ENCODE results near the gene SBSN. TPM values are rescaled to one million over a fixed set of nuclear protein-coding genes. Genes with fewer than 3 reads are reported as not detected.

The SBSN gene
- total RNA-seq, 1 donor from 2014 or later: 2.2 TPM

Other genes with a start within 250 kb of the SBSN start
- gene HAMP, start 245.8 kb downstream of the SBSN start, total RNA-seq (ENCODE audit: insufficient read depth, low replicate concordance): 1.2 TPM
- gene MAG, start 236.2 kb downstream of the SBSN start, total RNA-seq (ENCODE audit: insufficient read depth, low replicate concordance): not detected
- gene CD22, start 199.1 kb downstream of the SBSN start, total RNA-seq (ENCODE audit: insufficient read depth, low replicate concordance): 13.0 TPM
- 0.48 TPM for gene FFAR1, start 180.4 kb downstream of the SBSN start, total RNA-seq (ENCODE audit: insufficient read depth, low replicate concordance)
- gene FFAR3, start 169.9 kb downstream of the SBSN start, total RNA-seq (ENCODE audit: insufficient read depth, low replicate concordance): 7.0 TPM
- gene GPR42, start 157.2 kb downstream of the SBSN start, total RNA-seq (ENCODE audit: insufficient read depth, low replicate concordance): not detected
- 0.72 TPM for gene FFAR2, start 80.1 kb downstream of the SBSN start, total RNA-seq (ENCODE audit: insufficient read depth, low replicate concordance)
- 56.1 TPM for gene KRTDAP, start 37.8 kb downstream of the SBSN start, total RNA-seq (ENCODE audit: insufficient read depth, low replicate concordance)
- 11.8 TPM for gene DMKN, start 14.7 kb downstream of the SBSN start, total RNA-seq (ENCODE audit: insufficient read depth, low replicate concordance)
- not detected for gene GAPDHS, start 5.1 kb upstream of the SBSN start, total RNA-seq (ENCODE audit: insufficient read depth, low replicate concordance)
- 55.4 TPM for gene TMEM147, start 17.3 kb upstream of the SBSN start, total RNA-seq (ENCODE audit: insufficient read depth, low replicate concordance)
- not detected for gene ATP4A, start 35.3 kb upstream of the SBSN start, total RNA-seq (ENCODE audit: insufficient read depth, low replicate concordance)
- not detected for gene PMIS2, start 57.9 kb upstream of the SBSN start, total RNA-seq (ENCODE audit: insufficient read depth, low replicate concordance)
- gene HAUS5, start 84.4 kb upstream of the SBSN start, total RNA-seq (ENCODE audit: insufficient read depth, low replicate concordance): 4.6 TPM
- gene RBM42, start 100.7 kb upstream of the SBSN start, total RNA-seq (ENCODE audit: insufficient read depth, low replicate concordance): 20.9 TPM
- gene ETV2, start 113.4 kb upstream of the SBSN start, total RNA-seq (ENCODE audit: insufficient read depth, low replicate concordance): not detected
- 177 TPM for gene COX6B1, start 120.0 kb upstream of the SBSN start, total RNA-seq (ENCODE audit: insufficient read depth, low replicate concordance)
- 6.7 TPM for gene UPK1A, start 138.2 kb upstream of the SBSN start, total RNA-seq (ENCODE audit: insufficient read depth, low replicate concordance)
- gene ZBTB32, start 176.2 kb upstream of the SBSN start, total RNA-seq (ENCODE audit: insufficient read depth, low replicate concordance): not detected
- gene KMT2B, start 189.7 kb upstream of the SBSN start, total RNA-seq (ENCODE audit: insufficient read depth, low replicate concordance): 2.2 TPM
- not detected for gene IGFLR1, start 214.1 kb upstream of the SBSN start, total RNA-seq (ENCODE audit: insufficient read depth, low replicate concordance)
- not detected for gene U2AF1L4, start 217.1 kb upstream of the SBSN start, total RNA-seq (ENCODE audit: insufficient read depth, low replicate concordance)
- gene PSENEN, start 217.3 kb upstream of the SBSN start, total RNA-seq (ENCODE audit: insufficient read depth, low replicate concordance): 3.6 TPM
- 8.4 TPM for gene LIN37, start 220.3 kb upstream of the SBSN start, total RNA-seq (ENCODE audit: insufficient read depth, low replicate concordance)
- 67.4 TPM for gene HSPB6, start 228.7 kb upstream of the SBSN start, total RNA-seq (ENCODE audit: insufficient read depth, low replicate concordance)
- gene PROSER3, start 229.9 kb upstream of the SBSN start, total RNA-seq (ENCODE audit: insufficient read depth, low replicate concordance): 15.9 TPM
- gene ARHGAP33, start 247.3 kb upstream of the SBSN start, total RNA-seq (ENCODE audit: insufficient read depth, low replicate concordance): 0.96 TPM